GM12872 (cell line): Measurements from ENCODE around the gene USP36.

Experiments used
- TF ChIP-seq, protein P1 (sequence below): IDR thresholded peaks from 3 replicates; pipeline ENCODE4 v1.5.1; 2011; ENCODE audit warnings: low read depth, mild to moderate bottlenecking, low read length, moderate library complexity; ENCODE audit not compliant: insufficient read depth

The USP36 gene

DNA sequence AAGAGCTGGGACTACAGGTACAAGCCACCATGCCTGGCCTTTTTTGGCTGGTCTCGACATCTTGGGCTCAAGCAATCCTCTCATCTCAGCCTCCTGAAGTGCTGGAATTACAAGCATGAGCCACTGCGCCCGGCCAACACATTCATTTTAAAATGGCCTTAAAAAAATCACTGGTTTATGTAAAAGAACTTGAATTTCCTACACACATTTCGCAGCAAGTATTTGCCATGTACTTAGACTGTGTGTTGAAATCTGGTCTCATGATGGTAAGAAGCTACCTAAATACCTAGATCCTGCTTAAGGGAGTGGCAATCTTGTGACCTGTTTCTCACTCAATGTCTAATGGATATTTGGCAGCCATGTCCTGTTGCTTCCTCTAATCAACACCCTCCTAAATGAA, 50.1 kb downstream of the USP36 start:
- TF ChIP-seq, protein P1, sequence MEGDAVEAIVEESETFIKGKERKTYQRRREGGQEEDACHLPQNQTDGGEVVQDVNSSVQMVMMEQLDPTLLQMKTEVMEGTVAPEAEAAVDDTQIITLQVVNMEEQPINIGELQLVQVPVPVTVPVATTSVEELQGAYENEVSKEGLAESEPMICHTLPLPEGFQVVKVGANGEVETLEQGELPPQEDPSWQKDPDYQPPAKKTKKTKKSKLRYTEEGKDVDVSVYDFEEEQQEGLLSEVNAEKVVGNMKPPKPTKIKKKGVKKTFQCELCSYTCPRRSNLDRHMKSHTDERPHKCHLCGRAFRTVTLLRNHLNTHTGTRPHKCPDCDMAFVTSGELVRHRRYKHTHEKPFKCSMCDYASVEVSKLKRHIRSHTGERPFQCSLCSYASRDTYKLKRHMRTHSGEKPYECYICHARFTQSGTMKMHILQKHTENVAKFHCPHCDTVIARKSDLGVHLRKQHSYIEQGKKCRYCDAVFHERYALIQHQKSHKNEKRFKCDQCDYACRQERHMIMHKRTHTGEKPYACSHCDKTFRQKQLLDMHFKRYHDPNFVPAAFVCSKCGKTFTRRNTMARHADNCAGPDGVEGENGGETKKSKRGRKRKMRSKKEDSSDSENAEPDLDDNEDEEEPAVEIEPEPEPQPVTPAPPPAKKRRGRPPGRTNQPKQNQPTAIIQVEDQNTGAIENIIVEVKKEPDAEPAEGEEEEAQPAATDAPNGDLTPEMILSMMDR = no peak

DNA sequence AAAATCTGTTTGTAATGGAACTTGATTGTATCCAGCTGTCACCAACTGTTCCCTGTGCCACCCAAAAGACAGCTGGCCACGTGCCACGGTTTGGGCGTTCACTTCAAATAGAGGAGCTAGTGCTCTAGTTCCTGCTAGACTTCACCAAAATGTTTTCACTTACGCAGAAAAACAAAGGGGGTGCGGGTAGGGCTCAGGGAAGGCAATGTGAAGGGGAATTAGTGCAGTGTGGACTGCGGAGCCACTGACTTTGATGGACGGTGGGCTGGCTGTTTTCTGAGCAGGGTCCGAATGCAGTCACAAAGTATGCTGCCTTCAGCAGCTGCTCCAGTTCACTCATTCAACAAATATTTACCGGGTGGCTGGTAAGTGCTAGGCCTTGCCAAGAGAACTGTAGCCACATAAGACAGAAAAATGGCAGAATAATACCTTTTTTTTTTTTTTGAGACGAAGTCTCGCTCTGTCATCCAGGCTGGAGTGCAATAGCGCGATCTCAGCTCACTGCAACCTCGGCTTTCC, 50.9 kb downstream of the USP36 start:
- TF ChIP-seq, protein P1 = no peak

DNA sequence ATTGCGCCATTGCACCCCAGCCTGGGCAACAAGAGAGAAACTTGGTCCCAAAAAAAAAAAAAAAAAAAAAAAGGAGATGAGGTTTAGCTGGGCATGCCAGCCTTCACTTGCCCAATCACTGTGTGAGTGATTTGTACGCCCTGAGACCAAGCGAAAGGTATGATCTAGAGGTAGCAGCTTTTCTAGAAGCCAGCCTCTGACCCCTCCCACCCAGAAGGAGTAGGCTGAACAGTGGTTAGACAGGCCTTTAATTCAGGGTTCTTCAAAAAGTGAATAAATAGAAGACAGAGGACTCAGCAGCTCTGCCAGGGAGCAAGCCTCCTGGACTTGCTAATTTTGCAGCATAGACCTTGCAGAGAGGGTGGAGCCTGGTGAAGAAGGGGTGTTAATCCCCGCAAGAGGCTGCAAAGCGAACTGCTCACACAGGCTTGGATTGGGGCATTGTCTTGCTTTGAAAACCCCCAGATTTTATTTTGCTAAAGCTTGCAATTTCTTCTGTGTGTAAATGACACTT, 51.4 kb downstream of the USP36 start:
- TF ChIP-seq, protein P1 = no peak

DNA sequence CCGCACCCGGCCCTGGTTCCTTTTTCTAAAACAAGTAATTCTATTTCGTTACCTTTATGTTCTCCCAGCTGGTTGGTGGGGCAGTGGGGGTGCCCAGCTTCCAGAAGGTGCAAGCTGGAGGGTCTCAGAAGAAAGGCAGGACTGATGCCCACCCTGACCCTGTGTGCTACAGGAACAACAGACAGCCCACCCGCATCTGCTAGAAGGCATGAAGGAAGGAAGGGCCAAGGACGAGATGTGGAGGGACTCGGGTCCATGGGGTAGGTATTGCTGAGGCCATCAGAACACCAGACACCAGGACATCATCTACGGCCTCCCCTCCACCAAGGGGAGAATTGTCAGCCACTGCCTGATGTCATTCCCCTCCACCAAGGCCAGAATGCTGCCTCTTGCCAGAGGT, 52.2 kb downstream of the USP36 start:
- TF ChIP-seq, protein P1 = no peak

DNA sequence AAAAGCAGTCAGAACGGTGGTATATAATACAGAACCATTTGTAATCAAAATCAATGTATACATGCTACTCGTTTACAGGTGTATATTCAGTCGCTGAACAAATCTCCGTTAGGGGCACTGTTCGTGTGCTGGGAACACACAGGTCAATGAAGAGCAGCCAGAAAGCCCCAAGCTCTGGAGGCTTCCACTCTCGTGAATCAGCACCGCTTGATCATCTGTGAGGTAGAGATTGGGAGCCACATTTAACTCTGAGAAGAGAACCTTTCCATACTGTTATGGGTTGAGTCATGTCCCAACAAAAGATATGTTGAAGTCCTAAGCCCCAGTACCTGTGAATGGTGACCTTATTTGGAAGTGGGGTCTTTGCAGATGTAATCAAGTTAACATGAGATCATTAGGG, 53.2 kb downstream of the USP36 start:
- TF ChIP-seq, protein P1 = no peak

DNA sequence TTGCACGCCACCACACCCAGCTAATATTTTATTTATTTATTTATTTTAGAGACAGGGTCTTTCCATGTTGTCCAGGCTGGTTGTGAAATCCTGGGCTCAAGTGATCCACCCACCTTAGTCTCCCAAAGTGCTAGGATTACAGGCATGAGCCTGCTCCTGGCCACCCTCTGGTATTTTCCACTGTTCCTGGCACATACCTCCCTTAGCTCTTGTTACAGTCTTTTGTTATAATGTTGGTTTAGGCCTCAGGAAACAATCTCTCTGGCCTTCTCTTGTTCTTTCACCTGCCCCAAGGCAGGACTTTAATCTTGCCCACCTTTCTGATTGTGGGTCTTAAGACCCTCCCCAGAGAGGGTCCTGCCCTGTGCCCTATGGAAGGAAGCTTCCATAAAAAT, 55.0 kb downstream of the USP36 start:
- TF ChIP-seq, protein P1 = no peak

DNA sequence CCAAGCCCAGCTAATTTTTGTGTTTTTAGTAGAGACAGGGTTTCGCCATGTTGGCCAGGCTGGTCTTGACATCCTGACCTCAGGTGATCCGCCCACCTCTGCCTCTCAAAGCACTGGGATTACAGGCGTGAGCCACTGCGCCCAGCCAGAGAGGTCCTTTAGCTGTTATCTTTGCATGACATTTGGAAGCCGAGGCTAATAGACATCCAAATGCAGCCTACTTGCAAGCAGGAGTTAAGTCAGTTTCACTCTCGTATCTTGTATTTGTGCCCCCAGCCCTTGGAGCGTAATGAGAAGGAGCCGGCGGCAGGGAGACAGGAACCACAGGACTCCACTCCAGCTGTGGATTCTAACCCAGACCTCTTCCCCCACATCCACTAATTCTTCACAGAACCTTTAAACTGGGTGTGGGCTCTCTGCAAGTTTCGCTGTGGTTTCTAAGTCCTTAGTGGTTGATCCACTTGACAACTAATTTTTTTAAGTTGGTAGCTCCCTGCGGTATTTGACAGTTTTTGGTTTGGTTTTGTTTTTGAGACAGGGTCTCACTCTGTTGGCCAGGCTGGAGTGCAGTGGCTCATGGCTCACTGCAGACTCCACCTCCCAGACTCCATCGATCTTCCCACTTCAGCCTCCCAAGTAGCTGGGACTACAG, 55.5 kb downstream of the USP36 start:
- TF ChIP-seq, protein P1 = no peak
